Right lobe of liver (tissue), 6 donors: ENCODE results near the gene SLC7A11. TPM values are rescaled to one million over a fixed set of nuclear protein-coding genes. Genes with fewer than 3 reads are reported as not detected.

Experiments
- ATAC-seq, 4 donors: fragments of 200-7000 bp; cut with Tn5 transposase; one replicate each; pipeline ENCODE4 v1.9.1; 2020; ENCODE audit warnings: mild to moderate bottlenecking in 4 of 4, moderate library complexity in 4 of 4
- DNase-seq, 3 donors: peaks; one replicate each; pipeline ENCODE4 v3.0.0-alpha.2; 2020
- H3K27ac ChIP-seq, 3 donors: fragments of 200-600 bp; one replicate each; pipeline ENCODE4 v1.8.0; 2022
- H3K27me3 ChIP-seq, 2 donors: fragments of 200-600 bp; one replicate each; pipeline ENCODE4 v1.8.0; 2022
- H3K36me3 ChIP-seq, 4 donors: fragments of 200-600 bp; sonication (generic) in 1 of 4; one replicate each; pipeline versions ENCODE4 v1.5.1 to v1.8.0; 2017 to 2022; ENCODE audit warnings: control low read depth in 1 of 4
- H3K4me1 ChIP-seq, 4 donors: fragments of 200-600 bp; sonication (generic) in 1 of 4; one replicate each; pipeline versions ENCODE4 v1.5.1 to v1.8.0; 2017 to 2022; ENCODE audit warnings: control low read depth in 1 of 4
- H3K4me3 ChIP-seq, 3 donors: fragments of 200-600 bp; one replicate each; pipeline ENCODE4 v1.8.0; 2022
- H3K9me3 ChIP-seq, 4 donors: fragments of 200-600 bp; sonication (generic) in 1 of 4; one replicate each; pipeline versions ENCODE4 v1.5.1 to v1.8.0; 2017 to 2022; ENCODE audit warnings: control low read depth in 1 of 4
- CTCF ChIP-seq, 4 donors: fragments of 200-600 bp in 3 of 4; fragments of 450-650 bp in 1 of 4; IDR thresholded peaks; one replicate each; pipeline versions ENCODE4 v1.5.1 to v1.8.0; 2016 to 2022; ENCODE audit warnings: antibody characterized with exemption in 4 of 4, mild to moderate bottlenecking in 2 of 4
- POLR2A ChIP-seq: fragments of 450-650 bp; IDR thresholded peaks from one replicate; pipeline ENCODE4 v1.6.1; 2017; ENCODE audit warnings: antibody characterized with exemption, mild to moderate bottlenecking
- WGBS: methylation state at CpG from one replicate; pipeline ENCODE4 v1.1.6; 2018; ENCODE audit warnings: low coverage, low lambda C conversion rate; ENCODE audit not compliant: insufficient coverage; ENCODE audit errors: missing lambda C conversion rate; 5-methylcytosine and 5-hydroxymethylcytosine counted together
- intact Hi-C, 2 donors: fragments of 100-400 bp; cut with DNase I; formaldehyde crosslinking; loops; one replicate each; pipeline versions ENCODE4 v1.11.2 to v1.14.1; 2022
- total RNA-seq, 6 experiments: library from RNA; depleted of rRNA in 2 of 6; stranded (reverse); fragments of >200 nt in 2 of 6; fragmentation: NEBNext Ultra II Directional in 3 of 6; extraction: Animal tissue kit (Norgen Biotek cat#: 25700) in 3 of 6; gene quantifications; one replicate each; pipeline versions ENCODE4 v1.1.0 to v1.2.4, GENCODE V29; 2016 to 2023
- donor health status: DM: no; HTN: yes; CAD: no.
- donor health status: DM: no; HTN: no; CAD: no.
- donor health status: DM: no; HTN: no; CAD: no.
- donor health status: DM: no; HTN: yes; CAD: no.
- donor health status: DM: no; HTN: yes; CAD: no.

The SLC7A11 gene
- total RNA-seq, 6 experiments from 2014 or later = 0.02 to 1.8 (median 0.35) TPM; not detected in 1

DNA sequence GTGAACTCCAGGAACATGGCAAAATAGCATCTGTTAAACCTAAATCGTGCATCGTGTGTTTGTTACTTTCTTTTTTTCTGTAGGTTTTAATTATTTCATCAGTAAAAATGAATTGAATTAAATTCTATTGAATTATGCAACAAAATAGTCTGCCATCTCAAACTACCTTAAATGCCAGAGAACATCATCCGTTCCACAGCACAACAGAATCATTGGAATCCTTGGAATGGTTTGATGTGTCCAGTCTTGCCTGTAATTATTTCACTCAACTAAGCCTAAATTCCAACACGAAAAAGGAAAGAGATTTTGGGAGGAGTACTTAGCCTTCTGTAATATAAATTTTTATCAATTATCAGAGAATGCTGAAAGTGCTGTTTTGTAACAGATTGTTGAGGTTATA lies 17.1 kb upstream of the SLC7A11 start:
- no peak for TF ChIP-seq CTCF (IDR thresholded peaks at IDR 0.05)
- TF ChIP-seq POLR2A = no peak
- Histone ChIP-seq H3K4me3 (no peak overlapping the region), H3K4me1 (no peaks in the 10 kb centered on the region), H3K27me3 (no peaks in the 10 kb centered on the region), H3K27ac (no peak overlapping the region), H3K36me3 (no peaks in the 10 kb centered on the region), H3K9me3 (no peaks in the 10 kb centered on the region)
- ATAC-seq (no peak), DNase-seq (no peak)
- WGBS = 61% methylated on average over 4 of the region's 4 CpGs
- intact Hi-C loops = no loop called here

GRCh38 chr4:138256608-138257007 lies 14.5 kb upstream of the SLC7A11 start:
- ATAC-seq (no peak), DNase-seq (no peak)
- Histone ChIP-seq H3K27ac (no peak overlapping the region), H3K27me3 (no peaks in the 10 kb centered on the region), H3K4me1 (no peaks in the 10 kb centered on the region), H3K9me3 (no peaks in the 10 kb centered on the region), H3K4me3 (no peak overlapping the region), H3K36me3 (no peaks in the 10 kb centered on the region)
- WGBS = 32% methylated on average over 3 of the region's 5 CpGs
- intact Hi-C loops = no loop called here
- no peak for TF ChIP-seq POLR2A
- no peak for TF ChIP-seq CTCF (IDR thresholded peaks at IDR 0.05)

DNA sequence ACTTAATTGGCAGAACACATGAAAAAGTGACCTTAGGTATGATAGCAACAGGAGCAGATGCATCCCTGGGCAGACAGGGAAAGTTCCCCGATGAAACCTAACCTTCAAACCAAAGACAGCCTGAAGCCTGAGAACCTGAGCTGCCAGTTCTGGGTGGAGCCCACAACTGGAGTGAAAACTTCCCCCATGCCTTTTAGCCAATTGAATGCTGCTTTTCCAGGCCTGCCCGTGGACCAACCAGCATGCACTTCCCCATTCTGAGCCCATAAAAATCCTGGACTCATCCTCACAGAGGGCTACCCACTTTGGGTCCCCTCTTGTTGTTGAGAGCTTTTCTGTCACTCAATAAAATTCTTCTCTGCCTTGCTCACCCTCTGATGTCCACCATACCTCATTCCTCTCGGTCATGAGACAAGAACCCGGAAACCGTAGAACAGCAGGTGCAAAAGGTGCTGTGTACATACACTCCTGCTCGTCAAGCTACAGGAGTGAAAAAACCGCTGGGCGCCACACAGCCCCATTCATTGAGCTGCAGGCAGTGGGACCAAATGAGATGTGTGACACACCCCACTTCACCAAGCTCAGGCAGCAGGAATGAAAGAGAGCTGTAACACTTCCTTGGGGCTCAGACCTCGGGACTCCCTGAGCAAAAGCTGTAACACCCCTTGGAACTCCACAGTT lies 13.9 kb upstream of the SLC7A11 start:
- Histone ChIP-seq H3K27ac (no peak overlapping the region), H3K27me3 (no peaks in the 10 kb centered on the region), H3K4me1 (no peaks in the 10 kb centered on the region), H3K36me3 (no peaks in the 10 kb centered on the region), H3K9me3 (no peaks in the 10 kb centered on the region), H3K4me3 (no peak overlapping the region)
- 86% methylated on average over 7 of the region's 9 CpGs for WGBS
- TF ChIP-seq POLR2A (no peak), CTCF (IDR thresholded peaks at IDR 0.05) (no peak)
- no peak for DNase-seq
- intact Hi-C loops = no loop called here
- no peak for ATAC-seq

GRCh38 chr4:138252551-138252950 lies 10.4 kb upstream of the SLC7A11 start:
- intact Hi-C loops = no loop called here
- Histone ChIP-seq H3K27ac (no peak overlapping the region), H3K36me3 (no peaks in the 10 kb centered on the region), H3K4me3 (no peak overlapping the region), H3K4me1 (no peaks in the 10 kb centered on the region), H3K27me3 (no peaks in the 10 kb centered on the region), H3K9me3 (no peaks in the 10 kb centered on the region)
- no peak for DNase-seq
- WGBS = 66% methylated on average over 2 of the region's 2 CpGs
- no peak for TF ChIP-seq POLR2A
- no peak for TF ChIP-seq CTCF (IDR thresholded peaks at IDR 0.05)
- ATAC-seq = no peak
